ENCODE data around the gene CAPN7.
A peak's percentile ranks its signal among the peaks of the same experiment; 100 is the strongest.

The CAPN7 gene

GRCh38 chr3:15269091-15269989 lies 63.3 kb downstream of the CAPN7 start:
- no peak for FAIRE-seq
- no peak for TF ChIP-seq TAF1 (IDR thresholded peaks at IDR 0.05; ENCODE audit: borderline replicate concordance, low read depth, low read length)
- TF ChIP-seq POLR2AphosphoS5 (IDR thresholded peaks at IDR 0.05; ENCODE audit: low read depth, low read length) = no peak
- TF ChIP-seq POLR2A (IDR thresholded peaks at IDR 0.05; ENCODE audit: low read depth, low read length) = no peak

GRCh38 chr3:15271030-15271429 lies 65.0 kb downstream of the CAPN7 start:
- no peak for FAIRE-seq
- DNase-seq (ENCODE audit: insufficient read length) = no peak
- TF ChIP-seq POLR2A (IDR thresholded peaks at IDR 0.05; ENCODE audit: low read depth, low read length) (no peak), TAF1 (IDR thresholded peaks at IDR 0.05; ENCODE audit: borderline replicate concordance, low read depth, low read length) (no peak), POLR2AphosphoS5 (IDR thresholded peaks at IDR 0.05; ENCODE audit: low read depth, low read length) (no peak)

More at GRCh38 chr3:15269091-15269989, 63.3 kb downstream of the CAPN7 start:
- DNase-seq (ENCODE audit: insufficient read length) = no peak

- DNase-seq (ENCODE audit: insufficient read length) (peak; percentile 56), FAIRE-seq (peak; percentile 44)
Measured at GRCh38 chr3:15271785-15272381, 65.8 kb downstream of the CAPN7 start.

GRCh38 chr3:15272426-15273196 lies 66.6 kb downstream of the CAPN7 start:
- FAIRE-seq (no peak), DNase-seq (ENCODE audit: insufficient read length) (no peak)
- TF ChIP-seq TAF1 (IDR thresholded peaks at IDR 0.05; ENCODE audit: borderline replicate concordance, low read depth, low read length) (no peak), POLR2A (IDR thresholded peaks at IDR 0.05; ENCODE audit: low read depth, low read length) (no peak), POLR2AphosphoS5 (IDR thresholded peaks at IDR 0.05; ENCODE audit: low read depth, low read length) (no peak)

More at GRCh38 chr3:15271785-15272381, 65.8 kb downstream of the CAPN7 start:
- TF ChIP-seq POLR2AphosphoS5 (IDR thresholded peaks at IDR 0.05; ENCODE audit: low read depth, low read length) = no peak
- no peak for TF ChIP-seq TAF1 (IDR thresholded peaks at IDR 0.05; ENCODE audit: borderline replicate concordance, low read depth, low read length)
- TF ChIP-seq POLR2A (IDR thresholded peaks at IDR 0.05; ENCODE audit: low read depth, low read length) = no peak

- TF ChIP-seq TAF1 (IDR thresholded peaks at IDR 0.05; ENCODE audit: borderline replicate concordance, low read depth, low read length) = no peak
- TF ChIP-seq POLR2A (IDR thresholded peaks at IDR 0.05; ENCODE audit: low read depth, low read length) = no peak
- TF ChIP-seq POLR2AphosphoS5 (IDR thresholded peaks at IDR 0.05; ENCODE audit: low read depth, low read length) = no peak
- FAIRE-seq = no peak
- DNase-seq (ENCODE audit: insufficient read length) = no peak
Measured at GRCh38 chr3:15273227-15273626, 67.2 kb downstream of the CAPN7 start.

- no peak for FAIRE-seq
- no peak for DNase-seq (ENCODE audit: insufficient read length)
- TF ChIP-seq POLR2AphosphoS5 (IDR thresholded peaks at IDR 0.05; ENCODE audit: low read depth, low read length) (no peak), TAF1 (IDR thresholded peaks at IDR 0.05; ENCODE audit: borderline replicate concordance, low read depth, low read length) (no peak), POLR2A (IDR thresholded peaks at IDR 0.05; ENCODE audit: low read depth, low read length) (no peak)
Measured at GRCh38 chr3:15276028-15276724, 70.1 kb downstream of the CAPN7 start.

- TF ChIP-seq TAF1 (IDR thresholded peaks at IDR 0.05; ENCODE audit: borderline replicate concordance, low read depth, low read length) (no peak), POLR2AphosphoS5 (IDR thresholded peaks at IDR 0.05; ENCODE audit: low read depth, low read length) (no peak), POLR2A (IDR thresholded peaks at IDR 0.05; ENCODE audit: low read depth, low read length) (no peak)
- DNase-seq (ENCODE audit: insufficient read length) (no peak), FAIRE-seq (no peak)
Measured at GRCh38 chr3:15277861-15278500, 71.9 kb downstream of the CAPN7 start.

GRCh38 chr3:15279205-15279604 lies 73.2 kb downstream of the CAPN7 start:
- DNase-seq (ENCODE audit: insufficient read length) = no peak
- TF ChIP-seq TAF1 (IDR thresholded peaks at IDR 0.05; ENCODE audit: borderline replicate concordance, low read depth, low read length) (no peak), POLR2AphosphoS5 (IDR thresholded peaks at IDR 0.05; ENCODE audit: low read depth, low read length) (no peak), POLR2A (IDR thresholded peaks at IDR 0.05; ENCODE audit: low read depth, low read length) (no peak)
- no peak for FAIRE-seq

- DNase-seq (ENCODE audit: insufficient read length) (no peak), FAIRE-seq (no peak)
- TF ChIP-seq POLR2AphosphoS5 (IDR thresholded peaks at IDR 0.05; ENCODE audit: low read depth, low read length) = no peak
- no peak for TF ChIP-seq TAF1 (IDR thresholded peaks at IDR 0.05; ENCODE audit: borderline replicate concordance, low read depth, low read length)
- no peak for TF ChIP-seq POLR2A (IDR thresholded peaks at IDR 0.05; ENCODE audit: low read depth, low read length)
Measured at GRCh38 chr3:15279671-15280402, 73.8 kb downstream of the CAPN7 start.
